ENCODE measurements around the gene APBA2.

APBA2 gene

DNA sequence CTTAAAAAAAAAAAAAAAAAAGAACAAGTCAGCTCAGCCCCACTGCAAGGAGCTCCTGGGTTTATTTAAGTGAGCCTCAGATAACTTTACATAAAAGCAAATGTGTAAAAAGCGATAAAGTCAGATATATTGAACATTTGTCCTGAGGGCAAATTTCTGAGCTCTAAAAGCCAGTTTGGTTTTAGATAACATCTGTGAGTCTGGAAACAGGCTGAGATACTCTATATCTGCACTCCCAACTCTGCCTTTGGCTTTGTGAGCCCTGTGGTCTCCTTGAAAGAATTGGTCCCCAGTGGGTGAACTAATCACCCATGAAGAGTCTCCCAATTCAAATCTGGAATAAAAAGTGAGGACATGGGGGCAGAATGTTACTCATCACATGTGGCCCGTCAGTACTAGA is 104.6 kb downstream of the APBA2 start:
- H3K9me2 ChIP-seq (replicated peaks; ENCODE audit: insufficient read depth, low read length), result no peaks in the 10 kb centered on the region
- H3K4me1 ChIP-seq (ENCODE audit: low read length), result no peaks in the 10 kb centered on the region
- no peaks in the 10 kb centered on the region for H3K27me3 ChIP-seq (replicated peaks; ENCODE audit: insufficient read depth, low read length)
- H3K79me2 ChIP-seq (ENCODE audit: low read length), result no peaks in the 10 kb centered on the region
- H3F3A ChIP-seq (ENCODE audit: insufficient read depth, low read length), result no peaks in the 10 kb centered on the region
- no peak for DNase-seq
- H3K27ac ChIP-seq (ENCODE audit: low read length), result no peak overlapping the region
- no peak overlapping the region for H3K4me2 ChIP-seq (ENCODE audit: low read depth, low read length)
- H3K9me3 ChIP-seq (replicated peaks; ENCODE audit: insufficient read depth, low read length), result no peaks in the 10 kb centered on the region
- no peaks in the 10 kb centered on the region for H3K36me3 ChIP-seq (replicated peaks; ENCODE audit: insufficient read depth, low read length)
- H3K9ac ChIP-seq (ENCODE audit: low read length), result no peak overlapping the region
- H4K20me1 ChIP-seq (ENCODE audit: insufficient read depth, low read length), result no peaks in the 10 kb centered on the region
- H3K4me3 ChIP-seq (ENCODE audit: low read length), result no peak overlapping the region
- TF ChIP-seq EZH2 (optimal IDR thresholded peaks at IDR 0.05; ENCODE audit: low read depth, low read length) (no peak), EZH2phosphoT487 (IDR thresholded peaks at IDR 0.05; ENCODE audit: low read length) (no peak)
- TF ChIP-seq, protein P1, sequence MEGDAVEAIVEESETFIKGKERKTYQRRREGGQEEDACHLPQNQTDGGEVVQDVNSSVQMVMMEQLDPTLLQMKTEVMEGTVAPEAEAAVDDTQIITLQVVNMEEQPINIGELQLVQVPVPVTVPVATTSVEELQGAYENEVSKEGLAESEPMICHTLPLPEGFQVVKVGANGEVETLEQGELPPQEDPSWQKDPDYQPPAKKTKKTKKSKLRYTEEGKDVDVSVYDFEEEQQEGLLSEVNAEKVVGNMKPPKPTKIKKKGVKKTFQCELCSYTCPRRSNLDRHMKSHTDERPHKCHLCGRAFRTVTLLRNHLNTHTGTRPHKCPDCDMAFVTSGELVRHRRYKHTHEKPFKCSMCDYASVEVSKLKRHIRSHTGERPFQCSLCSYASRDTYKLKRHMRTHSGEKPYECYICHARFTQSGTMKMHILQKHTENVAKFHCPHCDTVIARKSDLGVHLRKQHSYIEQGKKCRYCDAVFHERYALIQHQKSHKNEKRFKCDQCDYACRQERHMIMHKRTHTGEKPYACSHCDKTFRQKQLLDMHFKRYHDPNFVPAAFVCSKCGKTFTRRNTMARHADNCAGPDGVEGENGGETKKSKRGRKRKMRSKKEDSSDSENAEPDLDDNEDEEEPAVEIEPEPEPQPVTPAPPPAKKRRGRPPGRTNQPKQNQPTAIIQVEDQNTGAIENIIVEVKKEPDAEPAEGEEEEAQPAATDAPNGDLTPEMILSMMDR (IDR thresholded peaks at IDR 0.05; ENCODE audit: low read length), result no peak
- H2AFZ ChIP-seq (ENCODE audit: low read length), result no peak overlapping the region

DNA sequence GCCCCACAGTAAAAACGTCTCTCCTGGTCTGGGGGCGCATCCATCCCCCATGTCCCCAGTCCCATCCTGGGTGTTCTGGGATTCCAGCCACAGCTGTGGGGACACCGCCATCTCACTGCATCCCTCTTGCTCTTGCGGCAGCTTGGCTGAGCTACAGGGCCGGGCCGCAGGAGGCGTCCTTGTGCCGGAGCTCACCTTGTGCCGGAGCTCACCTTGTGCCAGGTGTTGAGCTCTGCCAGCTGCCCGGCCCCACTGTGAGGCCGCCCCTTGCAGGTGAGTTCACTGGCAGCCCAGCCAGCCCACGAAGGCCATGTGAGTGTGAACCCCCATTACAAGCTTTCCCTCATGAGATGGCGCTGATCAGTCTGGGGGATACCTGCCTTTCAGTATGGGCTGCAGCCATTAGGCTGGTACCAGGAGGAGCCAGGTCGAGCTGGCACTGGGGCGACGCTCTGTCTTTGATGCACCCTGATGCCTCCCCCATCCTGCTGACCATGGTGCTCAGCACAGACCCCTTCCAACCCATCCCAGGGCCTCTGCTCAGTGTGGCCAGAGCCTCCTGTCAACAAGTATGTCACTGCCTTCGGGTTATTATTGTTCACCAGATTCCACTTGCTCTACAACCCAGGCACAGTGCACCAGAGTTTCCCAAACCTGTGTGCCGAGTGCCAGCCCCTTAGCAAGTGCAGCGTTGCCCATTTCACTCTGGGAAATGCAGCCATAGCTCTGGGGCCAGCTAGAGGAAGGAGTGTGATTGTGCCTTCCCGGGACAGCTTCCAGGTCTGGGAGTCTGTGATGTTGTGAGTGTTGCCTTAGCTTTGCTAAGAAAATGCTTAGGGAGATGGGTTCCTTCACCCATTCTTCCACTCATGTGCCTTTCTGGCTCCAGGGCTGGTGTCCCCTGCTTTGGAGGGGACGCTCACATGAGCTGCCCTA is 105.7 kb downstream of the APBA2 start:
- no peaks in the 10 kb centered on the region for H3K4me1 ChIP-seq (ENCODE audit: low read length)
- no peaks in the 10 kb centered on the region for H4K20me1 ChIP-seq (ENCODE audit: insufficient read depth, low read length)
- no peaks in the 10 kb centered on the region for H3K9me3 ChIP-seq (replicated peaks; ENCODE audit: insufficient read depth, low read length)
- H3K9me2 ChIP-seq (replicated peaks; ENCODE audit: insufficient read depth, low read length), result no peaks in the 10 kb centered on the region
- no peak for DNase-seq
- no peak overlapping the region for H2AFZ ChIP-seq (ENCODE audit: low read length)
- no peaks in the 10 kb centered on the region for H3K79me2 ChIP-seq (ENCODE audit: low read length)
- no peak overlapping the region for H3K9ac ChIP-seq (ENCODE audit: low read length)
- no peaks in the 10 kb centered on the region for H3F3A ChIP-seq (ENCODE audit: insufficient read depth, low read length)
- no peaks in the 10 kb centered on the region for H3K36me3 ChIP-seq (replicated peaks; ENCODE audit: insufficient read depth, low read length)
- H3K4me3 ChIP-seq (ENCODE audit: low read length), result no peak overlapping the region
- H3K27ac ChIP-seq (ENCODE audit: low read length), result no peak overlapping the region
- no peaks in the 10 kb centered on the region for H3K27me3 ChIP-seq (replicated peaks; ENCODE audit: insufficient read depth, low read length)
- TF ChIP-seq EZH2 (optimal IDR thresholded peaks at IDR 0.05; ENCODE audit: low read depth, low read length) (no peak), EZH2phosphoT487 (IDR thresholded peaks at IDR 0.05; ENCODE audit: low read length) (no peak)
- TF ChIP-seq, protein P1 (IDR thresholded peaks at IDR 0.05; ENCODE audit: low read length), result no peak
- no peak overlapping the region for H3K4me2 ChIP-seq (ENCODE audit: low read depth, low read length)

DNA sequence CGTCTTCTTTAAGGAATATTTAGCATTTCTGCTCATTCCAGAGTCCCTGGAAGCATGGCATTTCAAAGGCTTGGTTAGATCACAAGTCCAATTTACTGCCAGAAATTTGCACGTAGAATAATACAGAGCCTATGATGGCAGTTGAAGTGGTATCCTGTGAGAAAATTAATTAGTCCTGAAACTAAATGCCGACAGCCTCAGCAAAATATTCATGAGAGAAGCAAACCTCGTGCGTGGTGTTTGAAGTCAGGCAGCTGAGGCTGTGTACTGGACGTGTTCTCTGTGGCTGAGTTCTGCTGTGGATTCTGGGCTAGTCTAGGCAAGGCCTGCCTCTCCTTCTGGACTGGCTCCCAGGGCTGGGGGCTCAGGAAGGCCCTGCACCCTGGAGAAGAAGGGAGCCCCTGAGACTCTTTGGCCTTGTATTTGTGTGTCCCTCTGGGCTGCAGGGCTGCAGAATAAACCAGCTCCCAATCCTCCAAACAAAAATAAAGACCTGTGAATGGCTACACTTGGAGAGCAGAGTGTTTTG is 106.6 kb downstream of the APBA2 start:
- TF ChIP-seq EZH2 (optimal IDR thresholded peaks at IDR 0.05; ENCODE audit: low read depth, low read length) (no peak), EZH2phosphoT487 (IDR thresholded peaks at IDR 0.05; ENCODE audit: low read length) (no peak)
- TF ChIP-seq, protein P1 (IDR thresholded peaks at IDR 0.05; ENCODE audit: low read length), result no peak

More for the DNA sequence above, 106.6 kb downstream of the APBA2 start:
- H3F3A ChIP-seq (ENCODE audit: insufficient read depth, low read length), result no peaks in the 10 kb centered on the region
- no peak for DNase-seq
- no peak overlapping the region for H3K9ac ChIP-seq (ENCODE audit: low read length)
- no peak overlapping the region for H3K4me3 ChIP-seq (ENCODE audit: low read length)
- H3K27ac ChIP-seq (ENCODE audit: low read length), result no peak overlapping the region
- H2AFZ ChIP-seq (ENCODE audit: low read length), result no peak overlapping the region
- no peak overlapping the region for H3K4me2 ChIP-seq (ENCODE audit: low read depth, low read length)
- no peaks in the 10 kb centered on the region for H3K79me2 ChIP-seq (ENCODE audit: low read length)
- H3K9me3 ChIP-seq (replicated peaks; ENCODE audit: insufficient read depth, low read length), result no peaks in the 10 kb centered on the region
- no peaks in the 10 kb centered on the region for H3K27me3 ChIP-seq (replicated peaks; ENCODE audit: insufficient read depth, low read length)
- H4K20me1 ChIP-seq (ENCODE audit: insufficient read depth, low read length), result no peaks in the 10 kb centered on the region
- no peaks in the 10 kb centered on the region for H3K36me3 ChIP-seq (replicated peaks; ENCODE audit: insufficient read depth, low read length)
- H3K9me2 ChIP-seq (replicated peaks; ENCODE audit: insufficient read depth, low read length), result no peaks in the 10 kb centered on the region
- H3K4me1 ChIP-seq (ENCODE audit: low read length), result no peaks in the 10 kb centered on the region

Data from MM.1S (cell line).